HCEC 1CT (cell line): ENCODE data around the gene ZNF724.

ENCODE experiments used
- DNase-seq: peaks from one replicate; pipeline ENCODE4 v3.0.0-alpha.2; 2017

Gene ZNF724

DNA sequence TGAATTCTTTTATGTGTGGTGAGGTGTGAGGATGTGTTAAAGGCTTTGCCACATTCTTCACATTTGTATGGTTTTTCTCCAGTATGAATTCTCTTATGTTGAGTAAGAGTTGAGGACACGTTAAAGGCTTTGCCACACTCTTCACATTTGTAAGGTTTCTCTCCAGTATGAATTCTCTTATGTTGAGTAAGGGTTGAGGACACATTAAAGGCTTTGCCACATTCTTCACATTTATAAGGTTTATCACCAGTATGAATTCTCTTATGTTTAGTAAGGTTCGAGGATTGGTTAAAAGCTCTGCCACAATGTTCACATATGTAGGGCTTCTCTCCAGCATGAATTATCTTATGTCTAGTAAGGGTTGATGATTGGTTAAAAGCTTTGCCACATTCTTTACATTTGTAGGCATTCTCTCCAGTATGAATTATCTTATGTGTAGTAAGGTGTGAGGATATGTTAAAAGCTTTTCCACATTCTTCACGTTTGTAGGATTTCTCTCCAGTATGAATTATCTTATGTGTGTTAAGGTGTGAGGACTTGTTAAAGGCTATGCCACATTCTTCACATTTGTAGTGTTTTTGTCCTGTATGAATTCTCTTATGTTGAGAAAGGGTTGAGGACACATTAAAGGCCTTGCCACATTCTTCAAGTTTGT is 27.1 kb downstream of the ZNF724 start:
- DNase-seq = no peak

DNA sequence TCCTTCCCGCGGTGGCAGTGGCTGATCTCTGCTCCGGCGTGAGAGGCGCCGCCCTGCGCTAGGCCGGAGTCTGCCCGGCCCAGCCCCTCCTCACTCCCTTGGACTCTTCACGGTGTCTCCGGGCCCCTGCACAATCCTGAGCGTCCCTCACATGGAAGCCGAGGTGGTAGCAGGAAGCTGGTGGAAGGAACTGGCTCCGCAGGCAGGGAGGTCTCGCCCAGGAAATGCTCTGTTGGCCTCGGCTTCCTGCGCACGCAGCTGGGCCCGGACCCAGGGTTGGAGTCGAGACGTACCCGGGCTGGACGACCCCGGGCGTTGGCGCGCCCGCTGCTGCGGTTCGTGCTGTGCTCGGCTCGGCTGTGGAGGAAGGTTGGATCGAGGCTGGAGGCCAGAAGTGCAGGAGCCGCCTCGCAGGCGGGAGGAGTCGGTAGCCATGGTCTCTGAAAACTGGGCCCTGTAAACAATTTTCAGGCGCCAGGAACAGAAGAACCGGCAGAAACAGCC is 46.3 kb downstream of the ZNF724 start:
- no peak for DNase-seq

DNA sequence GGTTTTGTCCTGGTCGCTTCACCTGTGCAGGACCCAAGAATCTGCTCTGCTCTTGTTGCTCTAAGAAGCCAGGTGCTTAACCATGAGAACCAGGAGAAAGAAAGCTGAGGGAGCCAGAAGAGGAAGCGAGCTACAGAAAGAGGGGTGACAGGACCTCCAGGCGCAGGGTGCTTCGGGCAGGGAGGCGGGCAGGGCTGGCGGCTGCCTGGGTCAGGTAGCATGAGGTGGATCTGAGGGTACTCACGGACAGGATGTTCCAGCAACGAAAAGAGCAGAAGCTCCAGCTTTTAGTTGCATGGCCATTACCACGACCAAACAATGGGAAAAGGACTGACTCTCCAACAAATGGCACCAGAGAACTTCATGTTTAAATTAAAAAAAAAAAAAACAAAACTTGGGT is 59.9 kb downstream of the ZNF724 start:
- DNase-seq = no peak

DNA sequence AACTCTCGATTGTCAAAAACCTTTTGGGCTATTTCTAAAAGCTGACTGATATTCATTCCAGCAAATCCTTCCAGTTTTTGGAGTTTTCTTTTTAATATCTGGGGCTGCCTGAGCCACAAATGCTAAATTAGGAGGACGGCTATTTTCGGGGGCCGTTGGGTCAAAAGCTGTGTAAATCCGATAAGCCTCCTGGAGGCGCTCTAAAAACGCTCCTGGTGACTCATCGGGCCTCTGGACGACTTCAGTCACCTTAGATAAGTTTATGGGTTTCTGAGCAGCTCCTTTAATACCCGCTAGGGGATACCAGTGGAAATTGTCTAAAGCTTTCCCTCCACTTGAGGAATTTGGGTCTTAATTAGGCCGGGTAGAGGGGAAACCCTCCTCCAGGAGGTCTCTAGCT is 66.9 kb downstream of the ZNF724 start:
- no peak for DNase-seq
